GM19455 (cell line): ENCODE measurements around the gene LZTR1.
"Not testable (repeated sequence)": the region's sequence is repeated elsewhere in the genome, so short reads cannot be mapped to it uniquely, and the experiment has no call there.

Experiments used
- ATAC-seq: cut with Tn5 transposase; IDR thresholded peaks from one replicate; pipeline ENCODE4 v1.9.1; 2021; ENCODE audit not compliant: unreplicated experiment

Gene LZTR1

GRCh38 chr22:20965104-20965887 lies 16.8 kb upstream of the LZTR1 start:
- ATAC-seq, result no peak

GRCh38 chr22:20965888-20966855 lies 15.9 kb upstream of the LZTR1 start:
- no peak for ATAC-seq

GRCh38 chr22:20966883-20967696 lies 15.0 kb upstream of the LZTR1 start, which contains the start of gene AIFM3:
AIFM3 (plus strand) TSS chr22:20967255; CDS start chr22:20967945, 690 bp downstream.
- no peak for ATAC-seq

GRCh38 chr22:20967697-20968211 lies 14.3 kb upstream of the LZTR1 start:
- ATAC-seq, result no peak

GRCh38 chr22:20968281-20968977 lies 13.7 kb upstream of the LZTR1 start:
- no peak for ATAC-seq

GRCh38 chr22:20970939-20971657 lies 11.0 kb upstream of the LZTR1 start:
- ATAC-seq, result no peak

GRCh38 chr22:20972014-20972694 lies 9.9 kb upstream of the LZTR1 start:
- ATAC-seq, result not testable (repeated sequence)

GRCh38 chr22:20972933-20973577 lies 9.0 kb upstream of the LZTR1 start:
- no peak for ATAC-seq

- no peak for ATAC-seq
These were observed 8.3 kb upstream of the LZTR1 start for GRCh38 chr22:20973634-20974286.

GRCh38 chr22:20974336-20974955 lies 7.7 kb upstream of the LZTR1 start:
- no peak for ATAC-seq

GRCh38 chr22:20975541-20976290 lies 6.4 kb upstream of the LZTR1 start:
- ATAC-seq, result no peak

GRCh38 chr22:20976291-20976877 lies 5.7 kb upstream of the LZTR1 start:
- no peak for ATAC-seq

- no peak for ATAC-seq
These were observed 5.1 kb upstream of the LZTR1 start for GRCh38 chr22:20977019-20977418.

GRCh38 chr22:20977516-20978170 lies 4.5 kb upstream of the LZTR1 start:
- no peak for ATAC-seq

GRCh38 chr22:20978419-20978818 lies 3.7 kb upstream of the LZTR1 start:
- no peak for ATAC-seq
